BJ (cell line): ENCODE data around the gene PRPF40A. TPM values are rescaled to one million over a fixed set of nuclear protein-coding genes. Genes with fewer than 3 reads are reported as not detected.

Experiments used
- CTCF ChIA-PET: fragments of 350-600 bp; formaldehyde crosslinking; extraction: SDS; loops from one replicate; lab custom pipeline; 2021; ENCODE audit warnings: antibody characterized with exemption, inconsistent platforms; lab: Yijun Ruan, JAX
- POLR2A ChIA-PET: fragments of 300-600 bp; sonication (Branson Sonifier 250); formaldehyde crosslinking; extraction: SDS; loops from one replicate; lab custom pipeline; 2021; ENCODE audit warnings: antibody characterized with exemption; lab: Charles Lee
- DNase-seq: peaks from one replicate; pipeline ENCODE4 v3.0.0-alpha.2; 2011; ENCODE audit warnings: low read depth
- H3K27me3 ChIP-seq: 2 replicates; pipeline ENCODE4 v1.6.0; 2011; ENCODE audit warnings: low read length; ENCODE audit not compliant: control insufficient read depth, insufficient read depth
- H3K36me3 ChIP-seq: 2 replicates; pipeline ENCODE4 v1.5.1; 2011; ENCODE audit warnings: low read length; ENCODE audit not compliant: control insufficient read depth, insufficient read depth
- H3K4me3 ChIP-seq: 2 replicates; pipeline ENCODE4 v1.5.1; 2011; ENCODE audit warnings: low read depth, mild to moderate bottlenecking, control low read depth, low read length
- polyA plus RNA-seq: library from polyadenylated mRNA; depleted of rRNA; stranded (reverse); fragments of >200 nt; gene quantifications from 2 replicates; pipeline ENCODE4 v1.2.3, GENCODE V29; 2011
- TF ChIP-seq, protein P1 (sequence below): IDR thresholded peaks from 2 replicates; pipeline ENCODE4 v1.5.1; 2011; ENCODE audit warnings: low read depth, mild to moderate bottlenecking, control low read depth, inconsistent platforms, low read length, moderate library complexity; ENCODE audit not compliant: insufficient read depth

PRPF40A gene
- polyA plus RNA-seq, 1 experiment = 135 TPM

DNA sequence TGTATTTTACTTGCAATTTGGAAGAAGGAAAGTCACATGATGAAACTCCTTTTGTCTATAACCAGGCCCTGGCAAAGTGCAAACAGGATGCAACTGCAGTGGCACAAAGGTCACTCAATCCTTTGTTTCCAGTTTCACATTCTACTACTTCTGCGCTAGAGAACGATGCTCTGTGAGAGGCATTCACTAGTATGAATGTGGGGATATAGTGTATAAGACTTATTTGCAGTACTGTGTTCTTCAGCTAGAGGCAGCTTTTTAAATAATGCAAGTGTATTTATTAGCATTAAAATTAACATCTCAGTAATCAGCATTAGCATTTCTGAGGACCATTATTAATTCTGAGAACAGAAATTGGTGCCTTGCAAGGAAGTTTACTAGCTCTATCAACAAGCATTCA is 68.9 kb downstream of the PRPF40A start:
- TF ChIP-seq, protein P1, sequence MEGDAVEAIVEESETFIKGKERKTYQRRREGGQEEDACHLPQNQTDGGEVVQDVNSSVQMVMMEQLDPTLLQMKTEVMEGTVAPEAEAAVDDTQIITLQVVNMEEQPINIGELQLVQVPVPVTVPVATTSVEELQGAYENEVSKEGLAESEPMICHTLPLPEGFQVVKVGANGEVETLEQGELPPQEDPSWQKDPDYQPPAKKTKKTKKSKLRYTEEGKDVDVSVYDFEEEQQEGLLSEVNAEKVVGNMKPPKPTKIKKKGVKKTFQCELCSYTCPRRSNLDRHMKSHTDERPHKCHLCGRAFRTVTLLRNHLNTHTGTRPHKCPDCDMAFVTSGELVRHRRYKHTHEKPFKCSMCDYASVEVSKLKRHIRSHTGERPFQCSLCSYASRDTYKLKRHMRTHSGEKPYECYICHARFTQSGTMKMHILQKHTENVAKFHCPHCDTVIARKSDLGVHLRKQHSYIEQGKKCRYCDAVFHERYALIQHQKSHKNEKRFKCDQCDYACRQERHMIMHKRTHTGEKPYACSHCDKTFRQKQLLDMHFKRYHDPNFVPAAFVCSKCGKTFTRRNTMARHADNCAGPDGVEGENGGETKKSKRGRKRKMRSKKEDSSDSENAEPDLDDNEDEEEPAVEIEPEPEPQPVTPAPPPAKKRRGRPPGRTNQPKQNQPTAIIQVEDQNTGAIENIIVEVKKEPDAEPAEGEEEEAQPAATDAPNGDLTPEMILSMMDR = peak; percentile 33; the same call in 1 of the 2 replicates
- Histone ChIP-seq H3K27me3 (no peaks in the 10 kb centered on the region), H3K36me3 (no peaks in the 10 kb centered on the region), H3K4me3 (no peak overlapping the region)
- ChIA-PET CTCF (interaction anchor here (0.5 to 5.8 kb wide), 10 partner anchors 10 to 646 kb away, joined by 3 to 36 read pairs (median 4); no protein-coding TSS in a partner anchor), POLR2A (no interaction called here)
- DNase-seq = no peak

DNA sequence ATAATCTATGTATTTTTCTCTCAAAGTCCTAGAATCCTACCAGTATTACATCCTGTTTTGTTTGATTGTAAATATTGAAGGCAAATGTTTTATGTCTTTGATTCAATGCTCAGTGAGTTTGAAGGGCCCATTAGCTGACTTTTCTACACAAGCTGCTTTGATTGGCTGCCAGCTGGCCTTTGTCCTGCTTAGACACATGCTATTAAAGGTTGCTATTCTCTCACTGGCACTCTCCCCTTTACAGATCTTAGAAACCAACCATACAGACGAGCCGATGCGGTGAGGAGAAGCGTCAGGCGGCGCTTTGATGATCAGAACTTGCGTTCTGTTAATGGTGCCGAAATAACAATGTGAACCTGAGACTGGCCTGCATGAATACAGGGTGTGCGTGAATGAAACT is 69.7 kb downstream of the PRPF40A start:
- ChIA-PET CTCF (interaction anchor here (1.0 to 5.8 kb wide), 6 partner anchors 11 to 611 kb away, joined by 3 to 36 read pairs (median 6); no protein-coding TSS in a partner anchor), POLR2A (no interaction called here)
- no peaks in the 10 kb centered on the region for H3K27me3 ChIP-seq
- no peak for DNase-seq
- no peak overlapping the region for H3K4me3 ChIP-seq
- no peaks in the 10 kb centered on the region for H3K36me3 ChIP-seq
- TF ChIP-seq, protein P1 = no peak

DNA sequence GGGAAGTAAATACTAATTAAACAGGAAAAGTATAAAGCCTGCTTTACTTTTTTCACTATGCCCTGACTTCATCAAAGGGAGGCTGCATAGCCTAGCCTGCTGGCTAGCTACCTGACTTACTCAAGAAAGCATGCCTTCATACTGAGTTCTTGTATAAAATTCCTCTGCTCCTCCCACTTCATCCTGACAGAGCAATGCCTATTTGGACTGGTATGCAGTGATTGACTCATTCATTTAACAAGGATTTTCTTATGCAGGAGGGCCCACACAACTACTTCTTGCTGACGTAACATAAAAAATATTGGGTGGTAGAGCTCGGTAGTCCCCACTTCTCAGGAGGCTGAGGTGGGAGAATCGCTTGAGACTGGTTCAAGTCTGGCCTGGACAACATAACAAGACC is 70.5 kb downstream of the PRPF40A start:
- ChIA-PET CTCF (interaction anchor here (0.6 to 5.8 kb wide), 7 partner anchors 11 to 610 kb away, joined by 3 to 36 read pairs (median 4); no protein-coding TSS in a partner anchor), POLR2A (no interaction called here)
- TF ChIP-seq, protein P1 = no peak
- DNase-seq = peak; percentile 92
- Histone ChIP-seq H3K4me3 (no peak overlapping the region), H3K27me3 (no peaks in the 10 kb centered on the region), H3K36me3 (no peaks in the 10 kb centered on the region)

DNA sequence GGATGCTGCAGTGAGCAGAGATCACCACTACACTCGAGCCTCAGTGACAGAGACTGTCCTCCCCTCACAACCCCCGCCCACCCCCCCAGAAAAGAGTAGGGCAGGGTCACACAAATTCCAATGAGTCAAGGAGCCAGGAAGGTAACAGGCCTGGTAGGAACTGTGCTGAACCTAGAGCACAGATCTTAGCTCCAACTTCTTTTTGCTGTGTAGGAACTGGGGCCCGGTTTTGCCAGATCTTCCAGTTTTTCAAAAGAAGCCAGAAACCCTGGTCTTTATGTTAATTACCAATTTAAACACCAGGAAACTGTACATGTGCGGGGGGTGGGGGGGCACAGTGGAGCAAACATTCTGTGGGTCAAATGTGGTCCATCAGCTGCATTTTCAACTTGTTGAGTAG is 71.0 kb downstream of the PRPF40A start:
- Histone ChIP-seq H3K27me3 (no peaks in the 10 kb centered on the region), H3K36me3 (no peaks in the 10 kb centered on the region), H3K4me3 (no peak overlapping the region)
- ChIA-PET CTCF (interaction anchor here (0.6 to 5.8 kb wide), 7 partner anchors 11 to 620 kb away, joined by 3 to 36 read pairs (median 4); no protein-coding TSS in a partner anchor), POLR2A (no interaction called here)
- DNase-seq = no peak
- TF ChIP-seq, protein P1 = no peak

DNA sequence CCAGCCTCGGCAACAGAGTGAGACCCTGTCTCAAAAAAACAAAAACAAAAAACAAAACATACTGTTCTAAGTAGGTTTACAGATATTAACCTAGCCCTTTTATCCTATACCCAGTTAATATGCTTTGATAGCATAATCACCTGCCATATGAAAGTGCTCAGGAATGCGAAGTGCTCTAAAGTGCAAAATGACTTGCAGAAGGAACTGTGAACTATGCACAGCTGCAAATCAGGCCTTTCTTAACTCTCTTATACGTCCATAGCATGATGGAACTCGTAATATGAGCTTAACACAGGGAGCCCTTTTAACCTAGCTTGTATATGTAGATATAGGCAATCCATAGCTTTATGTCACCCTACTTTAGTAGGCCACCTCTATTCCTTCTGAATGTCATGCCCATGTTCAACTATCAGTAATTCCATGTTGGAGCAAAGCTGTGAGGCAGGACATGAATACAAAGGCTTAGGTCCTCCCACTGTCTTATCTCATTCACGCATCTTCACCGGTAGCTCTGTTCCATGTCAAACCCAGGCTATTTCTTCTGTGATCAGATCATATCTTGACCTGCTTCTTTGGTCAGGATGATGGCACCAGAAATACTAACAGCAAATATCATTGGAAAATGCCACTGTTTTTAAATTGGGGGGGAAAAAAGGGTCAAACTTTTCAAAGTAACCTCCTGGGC is 72.9 kb downstream of the PRPF40A start:
- POLR2A ChIA-PET = no interaction called here

More for the DNA sequence above, 72.9 kb downstream of the PRPF40A start:
- H3K36me3 ChIP-seq = no peaks in the 10 kb centered on the region
- no peak for DNase-seq
- CTCF ChIA-PET = interaction anchor here (0.6 to 5.8 kb wide), 4 partner anchors 9 to 619 kb away, joined by 3 to 36 read pairs (median 10); partner anchors contain the start of gene STAM2
- H3K27me3 ChIP-seq = no peaks in the 10 kb centered on the region
- TF ChIP-seq, protein P1 = no peak
- H3K4me3 ChIP-seq = no peak overlapping the region
